ENCODE measurements around the gene ARRB2. TPM values are rescaled to one million over a fixed set of nuclear protein-coding genes. Genes with fewer than 3 reads are reported as not detected.
A peak's percentile ranks its signal among the peaks of the same experiment; 100 is the strongest.

The ARRB2 gene
- total RNA-seq, 1 donor from 2014 or later: 5.8 TPM

DNA sequence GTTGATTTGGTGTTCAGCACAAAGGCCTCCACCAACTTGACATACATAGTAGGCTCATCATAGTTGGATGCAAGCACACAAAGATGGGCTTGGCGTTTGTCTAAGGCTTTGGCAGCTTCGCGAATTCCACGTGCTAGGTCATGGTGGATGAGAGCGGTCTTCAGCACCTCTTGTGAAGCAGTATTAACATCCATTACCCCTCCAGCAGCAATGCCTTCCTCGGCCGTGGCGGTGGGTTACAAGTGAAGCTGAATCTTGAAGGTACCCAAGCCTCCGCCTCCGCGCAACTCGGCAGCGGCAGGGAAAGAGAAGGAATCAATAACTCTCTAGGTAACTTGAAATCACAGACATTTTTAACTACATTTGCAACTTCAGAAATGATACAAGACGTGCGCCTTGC lies 5.4 kb upstream of the ARRB2 start:
- Histone ChIP-seq H3K4me3 (ENCODE audit: low read depth, low read length) (no peak overlapping the region), H3K36me3 (ENCODE audit: control insufficient read depth, insufficient read depth, low read length) (no peaks in the 10 kb centered on the region), H3K27me3 (ENCODE audit: control insufficient read depth, insufficient read depth, low read length) (no peaks in the 10 kb centered on the region)
- no peak for TF ChIP-seq CTCF (IDR thresholded peaks at IDR 0.05; ENCODE audit: insufficient read depth, low read length, poor library complexity, severe bottlenecking)
- DNase-seq (ENCODE audit: low read depth): no peak

DNA sequence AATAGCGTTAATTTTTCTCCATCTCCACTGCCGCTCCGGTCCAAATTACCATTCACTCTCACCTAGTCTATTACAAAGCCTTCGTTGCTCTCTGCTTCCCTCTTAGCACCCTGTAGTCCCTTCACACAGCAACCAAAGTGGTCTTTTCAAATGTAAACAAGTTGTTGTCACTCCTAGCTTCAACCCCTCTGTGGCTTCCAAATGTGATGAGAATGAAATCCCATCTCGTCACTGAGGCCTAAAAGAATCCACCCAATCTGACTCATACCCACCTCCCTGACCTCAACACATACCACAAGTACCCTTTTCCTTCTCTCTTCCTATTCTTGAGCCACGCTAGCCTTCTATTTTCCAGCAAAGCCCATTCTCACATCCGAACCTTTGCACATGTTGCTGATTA lies 4.3 kb upstream of the ARRB2 start:
- H3K36me3 ChIP-seq (ENCODE audit: control insufficient read depth, insufficient read depth, low read length): no peaks in the 10 kb centered on the region
- no peak for TF ChIP-seq CTCF (IDR thresholded peaks at IDR 0.05; ENCODE audit: insufficient read depth, low read length, poor library complexity, severe bottlenecking)
- no peaks in the 10 kb centered on the region for H3K27me3 ChIP-seq (ENCODE audit: control insufficient read depth, insufficient read depth, low read length)
- no peak overlapping the region for H3K4me3 ChIP-seq (ENCODE audit: low read depth, low read length)
- DNase-seq (ENCODE audit: low read depth): no peak

- Histone ChIP-seq H3K36me3 (ENCODE audit: control insufficient read depth, insufficient read depth, low read length) (no peaks in the 10 kb centered on the region), H3K4me3 (ENCODE audit: low read depth, low read length) (no peak overlapping the region), H3K27me3 (ENCODE audit: control insufficient read depth, insufficient read depth, low read length) (no peaks in the 10 kb centered on the region)
- TF ChIP-seq CTCF (IDR thresholded peaks at IDR 0.05; ENCODE audit: insufficient read depth, low read length, poor library complexity, severe bottlenecking): no peak
- DNase-seq (ENCODE audit: low read depth): no peak
Measured at GRCh38 chr17:4708436-4708835, 2.0 kb upstream of the ARRB2 start.

DNA sequence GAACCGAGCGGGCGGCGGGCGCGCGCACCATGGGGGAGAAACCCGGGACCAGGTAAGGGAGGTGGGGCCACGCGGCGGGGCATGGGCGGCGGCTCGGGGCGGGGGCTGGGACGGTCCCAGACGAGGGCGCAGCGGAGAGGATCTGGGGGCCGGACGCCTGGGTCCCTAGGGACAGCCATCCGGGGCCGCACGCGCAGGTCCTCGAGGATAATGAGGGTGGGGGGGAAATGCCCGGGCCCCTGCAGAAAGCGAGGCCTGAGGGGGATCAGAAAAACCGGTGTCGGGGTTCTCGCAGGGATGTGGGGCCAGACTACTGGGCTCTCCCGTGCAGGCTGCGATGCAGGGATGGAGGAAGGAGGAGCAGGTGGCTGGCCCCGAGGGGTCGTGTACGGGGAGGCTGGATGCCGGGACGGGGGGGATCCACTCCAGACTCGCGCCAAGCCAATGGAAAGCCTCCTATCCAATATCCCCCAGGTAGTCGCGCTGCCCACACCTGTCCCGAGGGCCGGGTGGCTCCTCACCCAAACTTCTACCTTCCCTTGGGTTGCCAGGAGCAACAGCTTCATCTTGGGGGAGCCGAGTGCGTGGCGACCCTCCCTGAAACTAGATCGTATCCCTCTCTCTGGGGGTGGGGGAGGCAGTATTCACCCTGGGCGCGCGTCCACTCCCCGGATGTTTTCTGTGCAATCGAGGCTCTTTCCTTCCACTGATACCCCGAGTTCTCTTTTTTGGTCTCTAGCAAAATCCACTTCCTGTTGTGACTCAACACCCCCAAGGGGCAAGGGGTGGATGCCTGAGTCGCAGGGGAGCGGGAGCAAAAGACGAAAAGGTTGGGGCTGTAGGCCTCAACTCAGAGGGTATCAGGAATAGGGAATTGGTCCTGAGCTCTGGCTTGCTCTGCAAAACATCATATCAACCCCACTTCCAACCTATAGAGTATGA lies 532 bp downstream of the ARRB2 start:
- no peak for TF ChIP-seq CTCF (IDR thresholded peaks at IDR 0.05; ENCODE audit: insufficient read depth, low read length, poor library complexity, severe bottlenecking)
- no peak for DNase-seq (ENCODE audit: low read depth)
- Histone ChIP-seq H3K4me3 (ENCODE audit: low read depth, low read length) (peak overlapping the region; percentile 67), H3K27me3 (ENCODE audit: control insufficient read depth, insufficient read depth, low read length) (no peaks in the 10 kb centered on the region), H3K36me3 (ENCODE audit: control insufficient read depth, insufficient read depth, low read length) (no peaks in the 10 kb centered on the region)

DNA sequence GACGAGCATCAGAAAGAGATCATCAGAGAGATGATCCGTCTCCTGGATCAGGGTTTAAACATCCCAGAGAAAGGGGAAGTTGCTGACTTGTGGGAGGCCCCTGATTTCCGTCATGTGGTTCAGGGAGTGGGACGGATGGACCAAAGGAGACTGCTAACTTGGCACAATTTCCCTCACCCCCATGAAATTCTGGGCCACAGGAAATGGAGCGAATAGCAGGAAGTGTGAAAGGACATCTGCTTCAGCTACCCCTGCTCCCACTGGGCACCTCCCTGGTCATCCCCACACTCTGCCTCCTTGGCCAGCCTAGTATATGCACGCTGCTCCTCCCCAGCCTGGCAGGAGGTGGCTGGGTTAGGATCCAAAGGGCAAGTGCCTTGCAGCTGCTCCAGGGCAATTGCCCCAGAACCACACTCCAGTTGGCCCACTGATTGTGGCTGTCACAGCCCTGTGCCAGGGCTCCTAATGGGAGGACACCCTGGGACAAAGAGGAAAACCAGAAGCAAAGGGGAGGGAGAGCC lies 1.3 kb downstream of the ARRB2 start:
- no peak for TF ChIP-seq CTCF (IDR thresholded peaks at IDR 0.05; ENCODE audit: insufficient read depth, low read length, poor library complexity, severe bottlenecking)
- DNase-seq (ENCODE audit: low read depth): no peak
- no peaks in the 10 kb centered on the region for H3K27me3 ChIP-seq (ENCODE audit: control insufficient read depth, insufficient read depth, low read length)
- no peaks in the 10 kb centered on the region for H3K36me3 ChIP-seq (ENCODE audit: control insufficient read depth, insufficient read depth, low read length)
- no peak overlapping the region for H3K4me3 ChIP-seq (ENCODE audit: low read depth, low read length)
